NB4 (cell line): ENCODE data around the gene RTF2.
"Not testable (repeated sequence)": the region's sequence is repeated elsewhere in the genome, so short reads cannot be mapped to it uniquely, and the experiment has no call there.

Experiments used
- DNase-seq: peaks from one replicate; pipeline ENCODE4 v3.0.0; 2010; ENCODE audit warnings: low read depth
- H3K4me3 ChIP-seq: one replicate; pipeline ENCODE4 v1.5.1; 2011; ENCODE audit warnings: mild to moderate bottlenecking, low read depth, low read length, moderate library complexity
- MYC ChIP-seq: IDR thresholded peaks from 2 replicates; pipeline ENCODE4 v1.6.1; 2011; ENCODE audit warnings: low read depth, low read length
- POLR2A ChIP-seq: IDR thresholded peaks from 2 replicates; pipeline ENCODE4 v1.6.1; 2011; ENCODE audit warnings: mild to moderate bottlenecking; ENCODE audit not compliant: insufficient read length; ENCODE audit errors: extremely low read depth
- TF ChIP-seq, protein P1 (sequence below): IDR thresholded peaks from one replicate; pipeline ENCODE4 v1.5.1; 2012; ENCODE audit warnings: low read depth, low read length
- TF ChIP-seq, protein P2 (sequence below): IDR thresholded peaks from 2 replicates; pipeline ENCODE4 v1.6.1; 2011; ENCODE audit warnings: low read depth, low read length

The RTF2 gene

DNA sequence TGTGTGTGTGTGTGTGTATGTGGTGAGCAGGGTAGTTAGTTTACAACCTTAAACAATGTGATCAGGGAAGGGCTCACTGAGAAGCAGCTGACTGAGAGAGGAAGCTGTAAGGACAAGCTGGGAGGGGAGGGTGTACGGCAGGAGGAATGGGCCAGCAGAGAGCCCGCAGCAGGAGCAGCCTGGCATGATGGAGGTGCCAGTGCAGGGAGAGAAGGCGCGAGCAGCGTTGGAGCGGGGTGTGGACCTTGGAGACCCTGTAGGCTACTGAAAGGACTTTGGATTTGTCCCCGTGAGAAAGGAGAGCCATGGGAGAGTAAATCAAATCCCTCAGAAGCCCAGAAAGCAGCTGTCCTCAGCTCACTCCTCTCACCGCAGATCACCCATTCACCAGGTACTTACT, 83.1 kb downstream of the RTF2 start:
- no peak for DNase-seq
- H3K4me3 ChIP-seq: no peak overlapping the region
- TF ChIP-seq, protein P1, sequence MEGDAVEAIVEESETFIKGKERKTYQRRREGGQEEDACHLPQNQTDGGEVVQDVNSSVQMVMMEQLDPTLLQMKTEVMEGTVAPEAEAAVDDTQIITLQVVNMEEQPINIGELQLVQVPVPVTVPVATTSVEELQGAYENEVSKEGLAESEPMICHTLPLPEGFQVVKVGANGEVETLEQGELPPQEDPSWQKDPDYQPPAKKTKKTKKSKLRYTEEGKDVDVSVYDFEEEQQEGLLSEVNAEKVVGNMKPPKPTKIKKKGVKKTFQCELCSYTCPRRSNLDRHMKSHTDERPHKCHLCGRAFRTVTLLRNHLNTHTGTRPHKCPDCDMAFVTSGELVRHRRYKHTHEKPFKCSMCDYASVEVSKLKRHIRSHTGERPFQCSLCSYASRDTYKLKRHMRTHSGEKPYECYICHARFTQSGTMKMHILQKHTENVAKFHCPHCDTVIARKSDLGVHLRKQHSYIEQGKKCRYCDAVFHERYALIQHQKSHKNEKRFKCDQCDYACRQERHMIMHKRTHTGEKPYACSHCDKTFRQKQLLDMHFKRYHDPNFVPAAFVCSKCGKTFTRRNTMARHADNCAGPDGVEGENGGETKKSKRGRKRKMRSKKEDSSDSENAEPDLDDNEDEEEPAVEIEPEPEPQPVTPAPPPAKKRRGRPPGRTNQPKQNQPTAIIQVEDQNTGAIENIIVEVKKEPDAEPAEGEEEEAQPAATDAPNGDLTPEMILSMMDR: no peak
- TF ChIP-seq, protein P2, sequence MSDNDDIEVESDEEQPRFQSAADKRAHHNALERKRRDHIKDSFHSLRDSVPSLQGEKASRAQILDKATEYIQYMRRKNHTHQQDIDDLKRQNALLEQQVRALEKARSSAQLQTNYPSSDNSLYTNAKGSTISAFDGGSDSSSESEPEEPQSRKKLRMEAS: no peak
- no peak for TF ChIP-seq POLR2A
- TF ChIP-seq MYC: no peak

- H3K4me3 ChIP-seq: no peak overlapping the region
- peak; percentile 21 for DNase-seq
- no peak for TF ChIP-seq MYC
- TF ChIP-seq, protein P2: no peak
- TF ChIP-seq, protein P1: no peak
- TF ChIP-seq POLR2A: no peak
These were observed 84.6 kb downstream of the RTF2 start for GRCh38 chr20:56552911-56553629.

- no peak overlapping the region for H3K4me3 ChIP-seq
- peak; percentile 89 for DNase-seq
- peak; percentile 38; the same call in 1 of the 2 replicates for TF ChIP-seq MYC
- TF ChIP-seq POLR2A: no peak
- TF ChIP-seq, protein P2: no peak
These were observed 86.4 kb downstream of the RTF2 start for GRCh38 chr20:56554869-56555268.

DNA sequence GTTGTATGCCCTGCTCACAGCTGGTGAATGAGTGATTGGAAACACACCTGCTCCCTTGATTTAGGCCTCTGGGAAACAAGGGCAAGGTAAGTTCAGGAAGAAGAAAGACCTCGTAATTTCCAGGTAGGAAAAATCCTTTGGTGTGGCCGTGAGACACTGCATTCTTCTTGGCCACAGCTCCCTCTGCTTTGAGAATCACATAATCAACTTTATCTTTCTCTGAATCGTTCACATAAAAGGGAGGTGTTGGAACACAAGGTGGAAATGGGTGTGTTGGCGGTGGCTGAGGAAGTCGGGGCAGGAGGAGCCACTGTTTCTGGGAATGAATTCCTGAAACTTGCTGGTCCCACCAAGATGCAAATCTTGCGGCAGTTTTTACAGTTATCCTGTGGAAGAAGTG, 90.5 kb downstream of the RTF2 start:
- no peak overlapping the region for H3K4me3 ChIP-seq
- TF ChIP-seq, protein P2: no peak
- TF ChIP-seq MYC (no peak), POLR2A (no peak)
- TF ChIP-seq, protein P1: no peak
- no peak for DNase-seq

GRCh38 chr20:56564526-56564925, 96.1 kb downstream of the RTF2 start:
- DNase-seq, H3K4me3 ChIP-seq: not testable (repeated sequence)

DNA sequence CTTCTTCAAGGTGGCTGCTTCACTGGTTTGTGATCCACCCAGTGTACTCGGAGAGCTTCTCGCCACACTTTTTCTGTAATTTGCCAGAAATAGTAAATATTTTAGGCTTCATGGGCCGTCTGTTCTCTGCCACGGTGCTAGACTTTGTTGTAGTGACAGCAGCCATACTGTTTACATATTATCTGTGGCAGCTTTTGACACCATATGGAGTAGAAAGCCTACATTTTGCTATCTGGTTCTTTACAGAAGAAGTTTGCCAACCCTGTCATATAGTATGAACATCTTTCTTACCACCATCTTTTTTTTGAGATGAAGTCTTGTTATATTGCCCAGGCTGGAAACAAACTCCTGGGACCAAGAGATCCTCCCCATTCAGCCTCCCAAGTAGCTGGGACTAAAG, 97.1 kb downstream of the RTF2 start:
- DNase-seq: no peak
- TF ChIP-seq, protein P1: no peak
- no peak for TF ChIP-seq MYC
- no peak for TF ChIP-seq POLR2A
- TF ChIP-seq, protein P2: no peak
- H3K4me3 ChIP-seq: no peak overlapping the region

DNA sequence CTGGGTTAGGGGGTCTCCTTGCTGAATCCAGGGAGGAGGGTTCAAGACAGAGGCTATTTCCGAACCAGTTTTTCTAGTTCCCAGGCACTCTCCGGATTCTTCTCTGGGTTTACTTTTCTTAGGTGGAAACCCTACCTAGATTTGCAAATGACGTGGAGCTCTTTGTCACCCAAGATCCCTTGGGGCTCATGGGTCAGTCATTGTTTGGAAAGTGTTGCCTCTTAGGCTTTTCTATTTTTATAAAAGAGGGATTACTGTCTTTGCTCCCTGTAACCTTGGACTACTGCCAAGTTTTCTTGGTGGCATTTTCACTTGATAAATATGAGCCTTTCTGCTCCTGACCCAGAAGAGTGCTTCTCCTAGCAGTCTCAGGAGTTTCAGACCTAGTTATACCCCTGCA, 98.2 kb downstream of the RTF2 start:
- no peak overlapping the region for H3K4me3 ChIP-seq
- TF ChIP-seq MYC: no peak
- TF ChIP-seq POLR2A: no peak
- TF ChIP-seq, protein P2: no peak
- TF ChIP-seq, protein P1: no peak
- no peak for DNase-seq
